GM12878 (cell line): Measurements from ENCODE around the gene FOXO1.
"Not testable (repeated sequence)": the region's sequence is repeated elsewhere in the genome, so short reads cannot be mapped to it uniquely, and the experiment has no call there.

ENCODE experiments used
- NFYB ChIP-seq: IDR thresholded peaks from 2 replicates; pipeline ENCODE4 v1.6.1; 2011; ENCODE audit warnings: low read depth, mild to moderate bottlenecking, low read length, improper control_type of control experiment, moderate library complexity; ENCODE audit not compliant: insufficient read depth
- PAX5 ChIP-seq: IDR thresholded peaks from 2 replicates; pipeline ENCODE4 v1.6.1; 2011; ENCODE audit warnings: low read depth, low read length, borderline replicate concordance

DNA sequence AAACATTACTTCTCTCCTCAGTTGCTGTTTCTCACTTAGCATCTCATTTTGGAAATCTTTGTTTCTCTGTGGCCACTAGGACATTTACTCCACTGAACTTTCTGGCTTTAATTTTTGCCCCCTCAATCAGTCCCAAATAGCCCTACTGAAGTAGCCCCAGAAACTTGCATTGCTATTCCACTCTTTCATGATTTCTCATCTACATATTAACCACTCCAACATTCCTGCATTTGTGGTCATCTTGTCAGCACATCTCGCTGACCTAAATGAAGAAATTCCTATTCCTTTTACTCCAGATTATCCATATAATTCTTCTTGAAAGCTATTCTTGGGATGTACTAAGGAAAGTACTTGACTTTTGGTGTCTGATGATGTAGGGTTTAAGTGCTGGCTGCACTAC is 48.0 kb upstream of the FOXO1 start:
- not testable (repeated sequence) for TF ChIP-seq NFYB, PAX5
